ENCODE results near the gene GLP1R. TPM values are rescaled to one million over a fixed set of nuclear protein-coding genes. Genes with fewer than 3 reads are reported as not detected.

GLP1R gene
- total and polyA plus RNA-seq, 2 donors (not counting 1 experiment from before 2014, with no cell fraction given) = not detected

- Mint-ChIP-seq H3K27me3 (peaks cover 7% of the 10 kb centered on the region), H3K4me1 (no peaks in the 10 kb centered on the region), H3K27ac (no peak overlapping the region), H3K9me3 (ENCODE audit: insufficient read depth) (no peaks in the 10 kb centered on the region), H3K4me3 (no peak overlapping the region)
- intact Hi-C loops (cut with micrococcal nuclease) = no loop called here
- no peak for ATAC-seq (ENCODE audit: low read depth)
- Histone ChIP-seq H2AFZ (ENCODE audit: insufficient read depth, low read depth, low read length, poor library complexity, severe bottlenecking) (no peak overlapping the region), H3K4me1 (ENCODE audit: control insufficient read depth in 2 of 2, insufficient read depth in 2 of 2, low read length in 2 of 2) (no peaks in the 10 kb centered on the region), H3K4me2 (replicated peaks; ENCODE audit: low read depth, low read length, poor library complexity, severe bottlenecking) (no peak overlapping the region), H3K27me3 (replicated peaks in 1 of 4; ENCODE audit: control extremely low read depth in 1 of 4, control insufficient read depth in 3 of 4, insufficient read depth in 4 of 4, low read length in 3 of 4) (no peaks in the 10 kb centered on the region), H3K9me3 (ENCODE audit: control extremely low read depth in 1 of 3, control insufficient read depth in 2 of 3, insufficient read depth in 1 of 3, low read length in 2 of 3) (no peaks in the 10 kb centered on the region), H4K20me1 (ENCODE audit: control insufficient read depth, insufficient read depth, low read length, poor library complexity, severe bottlenecking) (no peaks in the 10 kb centered on the region), H3K9ac (ENCODE audit: low read length) (no peak overlapping the region), H3K36me3 (replicated peaks in 1 of 2; ENCODE audit: control extremely low read depth in 1 of 2, control insufficient read depth in 1 of 2, extremely low read depth in 1 of 2, insufficient read depth in 2 of 2, low read length in 1 of 2) (no peaks in the 10 kb centered on the region), H3K27ac (ENCODE audit: low read length in 2 of 2) (no peak overlapping the region), H3K4me3 (ENCODE audit: control extremely low read depth in 1 of 5, extremely low read depth in 1 of 5, insufficient read depth in 1 of 5, low read depth in 2 of 5, low read length in 4 of 5) (no peak overlapping the region), H3K79me2 (ENCODE audit: control insufficient read depth, insufficient read depth, low read length) (no peaks in the 10 kb centered on the region)
- no peak for TF ChIP-seq EZH2 (IDR thresholded peaks at IDR 0.05; ENCODE audit: borderline replicate concordance, insufficient read depth, low read depth, low read length, poor library complexity, severe bottlenecking)
- no peak for TF ChIP-seq CTCF (IDR thresholded peaks at IDR 0.05)
- DNase-seq = no peak
- ChIA-PET CTCF (interaction anchor here (1.6 kb wide), 1 partner anchor 9 kb away, joined by 5 read pairs; no protein-coding TSS in a partner anchor), POLR2A (no interaction called here)
- WGBS (ENCODE audit: insufficient coverage) = 94% methylated on average over 2 of the region's 3 CpGs
Observed at GRCh38 chr6:39078695-39079094, 30.1 kb downstream of the GLP1R start.

DNA sequence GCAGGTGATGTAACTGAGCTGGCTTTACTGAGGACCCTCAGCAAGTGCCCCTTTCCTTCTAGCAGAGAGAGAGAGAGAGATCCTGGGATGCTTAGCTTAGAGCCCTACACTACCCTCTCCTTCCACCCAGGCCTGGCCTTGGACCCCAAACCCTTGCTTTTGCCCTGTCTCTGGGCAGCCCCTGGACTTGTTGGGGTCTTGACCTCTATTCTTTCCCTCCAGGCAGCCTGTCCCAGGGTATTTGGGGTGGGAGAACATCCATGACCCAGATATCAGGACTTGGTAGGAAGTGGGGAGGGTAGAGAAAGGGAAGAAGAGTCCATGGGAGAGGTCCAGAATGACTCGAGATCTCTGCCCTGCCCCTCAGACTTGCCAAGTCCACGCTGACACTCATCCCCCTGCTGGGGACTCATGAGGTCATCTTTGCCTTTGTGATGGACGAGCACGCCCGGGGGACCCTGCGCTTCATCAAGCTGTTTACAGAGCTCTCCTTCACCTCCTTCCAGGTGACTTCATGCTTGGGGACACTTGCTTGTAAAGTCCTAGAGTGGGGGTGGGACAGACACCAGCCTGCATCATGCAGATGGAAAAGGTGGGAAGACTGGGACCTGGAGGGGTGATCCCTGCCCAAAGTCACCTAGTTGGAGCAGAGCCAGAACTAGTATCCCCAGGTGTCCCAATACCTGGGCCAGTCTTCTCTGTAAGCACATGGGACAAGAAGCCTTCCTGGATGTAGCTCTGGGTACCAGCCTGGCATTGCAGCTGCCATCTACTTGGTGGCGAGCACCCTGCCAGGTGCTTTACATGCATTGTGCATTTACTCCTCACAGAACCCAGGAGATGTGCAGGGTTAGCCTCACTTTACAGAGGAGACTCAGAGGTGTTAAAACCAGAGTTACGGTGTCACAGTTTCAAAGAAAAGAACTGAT, 30.9 kb downstream of the GLP1R start:
- no peaks in the 10 kb centered on the region for H3K9me3 Mint-ChIP-seq (ENCODE audit: insufficient read depth)
- intact Hi-C loops (cut with micrococcal nuclease) = no loop called here
- ChIA-PET CTCF (interaction anchor here (1.6 kb wide), 1 partner anchor 9 kb away, joined by 5 read pairs; no protein-coding TSS in a partner anchor), POLR2A (no interaction called here)
- H3K27ac Mint-ChIP-seq = no peak overlapping the region
- Histone ChIP-seq H4K20me1 (ENCODE audit: control insufficient read depth, insufficient read depth, low read length, poor library complexity, severe bottlenecking) (no peaks in the 10 kb centered on the region), H2AFZ (ENCODE audit: insufficient read depth, low read depth, low read length, poor library complexity, severe bottlenecking) (no peak overlapping the region), H3K9me3 (ENCODE audit: control extremely low read depth in 1 of 3, control insufficient read depth in 2 of 3, insufficient read depth in 1 of 3, low read length in 2 of 3) (no peaks in the 10 kb centered on the region), H3K79me2 (ENCODE audit: control insufficient read depth, insufficient read depth, low read length) (no peaks in the 10 kb centered on the region), H3K36me3 (replicated peaks in 1 of 2; ENCODE audit: control extremely low read depth in 1 of 2, control insufficient read depth in 1 of 2, extremely low read depth in 1 of 2, insufficient read depth in 2 of 2, low read length in 1 of 2) (no peaks in the 10 kb centered on the region), H3K27ac (ENCODE audit: low read length in 2 of 2) (no peak overlapping the region), H3K27me3 (replicated peaks in 1 of 4; ENCODE audit: control extremely low read depth in 1 of 4, control insufficient read depth in 3 of 4, insufficient read depth in 4 of 4, low read length in 3 of 4) (peaks cover 0 to 1% (median 0%) of the 10 kb centered on the region in 4 experiments), H3K4me2 (replicated peaks; ENCODE audit: low read depth, low read length, poor library complexity, severe bottlenecking) (no peak overlapping the region), H3K4me1 (ENCODE audit: control insufficient read depth in 2 of 2, insufficient read depth in 2 of 2, low read length in 2 of 2) (no peaks in the 10 kb centered on the region), H3K4me3 (ENCODE audit: control extremely low read depth in 1 of 5, extremely low read depth in 1 of 5, insufficient read depth in 1 of 5, low read depth in 2 of 5, low read length in 4 of 5) (no peak overlapping the region), H3K9ac (ENCODE audit: low read length) (no peak overlapping the region)
- H3K4me3 Mint-ChIP-seq = no peak overlapping the region
- TF ChIP-seq EZH2 (IDR thresholded peaks at IDR 0.05; ENCODE audit: borderline replicate concordance, insufficient read depth, low read depth, low read length, poor library complexity, severe bottlenecking) (no peak), CTCF (IDR thresholded peaks at IDR 0.05) (no peak)
- no peak for ATAC-seq (ENCODE audit: low read depth)
- no peak for DNase-seq
- peaks cover 13% of the 10 kb centered on the region for H3K27me3 Mint-ChIP-seq
- H3K4me1 Mint-ChIP-seq = no peaks in the 10 kb centered on the region
- 90% methylated on average over 7 of the region's 8 CpGs for WGBS (ENCODE audit: insufficient coverage)

Measured in B cell (primary cell).